ENCODE data around the gene KIAA1210.

Gene KIAA1210

GRCh38 chrX:119055687-119056086, 71.9 kb downstream of the KIAA1210 start:
- DNase-seq (ENCODE audit: extremely low read depth, insufficient read length), result no peak
- H3K27me3 ChIP-seq (replicated peaks; ENCODE audit: control insufficient read depth, insufficient read depth, low read length), result no peaks in the 10 kb centered on the region; the same call in 1 of the 2 replicates
- TF ChIP-seq CTCF (IDR thresholded peaks at IDR 0.05; ENCODE audit: insufficient read depth, low read length, poor library complexity, severe bottlenecking), result no peak
- H3K36me3 ChIP-seq (ENCODE audit: control insufficient read depth, insufficient read depth, low read length), result no peaks in the 10 kb centered on the region
- no peak overlapping the region for H3K4me3 ChIP-seq (replicated peaks; ENCODE audit: low read depth, low read length)

GRCh38 chrX:119045884-119046283, 81.7 kb downstream of the KIAA1210 start:
- no peaks in the 10 kb centered on the region for H3K36me3 ChIP-seq (ENCODE audit: control insufficient read depth, insufficient read depth, low read length)

GRCh38 chrX:119042996-119043395, 84.6 kb downstream of the KIAA1210 start:
- TF ChIP-seq CTCF (IDR thresholded peaks at IDR 0.05; ENCODE audit: insufficient read depth, low read length, poor library complexity, severe bottlenecking), result no peak
- Histone ChIP-seq H3K4me3 (replicated peaks; ENCODE audit: low read depth, low read length) (no peak overlapping the region), H3K36me3 (ENCODE audit: control insufficient read depth, insufficient read depth, low read length) (no peaks in the 10 kb centered on the region), H3K27me3 (replicated peaks; ENCODE audit: control insufficient read depth, insufficient read depth, low read length) (peaks cover 1% of the 10 kb centered on the region)
- DNase-seq (ENCODE audit: extremely low read depth, insufficient read length), result no peak

More at GRCh38 chrX:119045884-119046283, 81.7 kb downstream of the KIAA1210 start:
- no peak for TF ChIP-seq CTCF (IDR thresholded peaks at IDR 0.05; ENCODE audit: insufficient read depth, low read length, poor library complexity, severe bottlenecking)
- no peak for DNase-seq (ENCODE audit: extremely low read depth, insufficient read length)
- H3K27me3 ChIP-seq (replicated peaks; ENCODE audit: control insufficient read depth, insufficient read depth, low read length), result no peaks in the 10 kb centered on the region; the same call in 1 of the 2 replicates
- no peak overlapping the region for H3K4me3 ChIP-seq (replicated peaks; ENCODE audit: low read depth, low read length)

DNA sequence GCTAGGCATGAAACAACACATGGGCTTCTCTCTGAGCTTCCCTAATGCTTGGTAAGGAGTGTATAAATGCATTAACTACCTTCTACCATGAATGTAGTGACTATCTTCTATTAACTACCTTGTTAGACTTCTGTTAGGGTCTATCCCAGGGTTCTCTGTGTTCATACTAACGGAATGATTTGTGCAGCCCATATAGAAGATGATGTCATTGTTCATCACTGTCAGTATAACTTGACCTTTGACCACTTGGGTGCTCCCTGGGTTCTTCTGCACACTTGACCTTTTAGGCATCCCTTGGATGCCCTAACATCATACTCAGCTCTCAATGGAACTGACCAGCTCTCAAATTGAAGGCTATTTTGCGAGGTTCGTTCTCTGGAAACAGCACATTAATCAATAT, 85.6 kb downstream of the KIAA1210 start:
- Histone ChIP-seq H3K4me3 (replicated peaks; ENCODE audit: low read depth, low read length) (no peak overlapping the region), H3K36me3 (ENCODE audit: control insufficient read depth, insufficient read depth, low read length) (no peaks in the 10 kb centered on the region), H3K27me3 (replicated peaks; ENCODE audit: control insufficient read depth, insufficient read depth, low read length) (peaks cover 1% of the 10 kb centered on the region)
- DNase-seq (ENCODE audit: extremely low read depth, insufficient read length), result no peak
- no peak for TF ChIP-seq CTCF (IDR thresholded peaks at IDR 0.05; ENCODE audit: insufficient read depth, low read length, poor library complexity, severe bottlenecking)

- Histone ChIP-seq H3K4me3 (replicated peaks; ENCODE audit: low read depth, low read length) (no peak overlapping the region), H3K36me3 (ENCODE audit: control insufficient read depth, insufficient read depth, low read length) (no peaks in the 10 kb centered on the region), H3K27me3 (replicated peaks; ENCODE audit: control insufficient read depth, insufficient read depth, low read length) (peaks cover 1% of the 10 kb centered on the region)
- DNase-seq (ENCODE audit: extremely low read depth, insufficient read length), result no peak
- no peak for TF ChIP-seq CTCF (IDR thresholded peaks at IDR 0.05; ENCODE audit: insufficient read depth, low read length, poor library complexity, severe bottlenecking)
These were observed 86.4 kb downstream of the KIAA1210 start for GRCh38 chrX:119041175-119041574.

GRCh38 chrX:119040432-119040831, 87.2 kb downstream of the KIAA1210 start:
- DNase-seq (ENCODE audit: extremely low read depth, insufficient read length), result no peak
- TF ChIP-seq CTCF (IDR thresholded peaks at IDR 0.05; ENCODE audit: insufficient read depth, low read length, poor library complexity, severe bottlenecking), result no peak
- no peaks in the 10 kb centered on the region for H3K36me3 ChIP-seq (ENCODE audit: control insufficient read depth, insufficient read depth, low read length)

More at GRCh38 chrX:119040432-119040831, 87.2 kb downstream of the KIAA1210 start:
- Histone ChIP-seq H3K4me3 (replicated peaks; ENCODE audit: low read depth, low read length) (no peak overlapping the region), H3K27me3 (replicated peaks; ENCODE audit: control insufficient read depth, insufficient read depth, low read length) (peaks cover 1% of the 10 kb centered on the region)
